GM21528 (cell line): ENCODE results near the gene RSKR.
"Not testable (repeated sequence)": the region's sequence is repeated elsewhere in the genome, so short reads cannot be mapped to it uniquely, and the experiment has no call there.

Experiments used
- ATAC-seq: cut with Tn5 transposase; IDR thresholded peaks from one replicate; pipeline ENCODE4 v1.9.1; 2021; ENCODE audit warnings: mild to moderate bottlenecking, moderate library complexity; ENCODE audit not compliant: unreplicated experiment, low FRiP score

The RSKR gene, protein sequence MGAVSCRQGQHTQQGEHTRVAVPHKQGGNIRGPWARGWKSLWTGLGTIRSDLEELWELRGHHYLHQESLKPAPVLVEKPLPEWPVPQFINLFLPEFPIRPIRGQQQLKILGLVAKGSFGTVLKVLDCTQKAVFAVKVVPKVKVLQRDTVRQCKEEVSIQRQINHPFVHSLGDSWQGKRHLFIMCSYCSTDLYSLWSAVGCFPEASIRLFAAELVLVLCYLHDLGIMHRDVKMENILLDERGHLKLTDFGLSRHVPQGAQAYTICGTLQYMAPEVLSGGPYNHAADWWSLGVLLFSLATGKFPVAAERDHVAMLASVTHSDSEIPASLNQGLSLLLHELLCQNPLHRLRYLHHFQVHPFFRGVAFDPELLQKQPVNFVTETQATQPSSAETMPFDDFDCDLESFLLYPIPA

GRCh38 chr17:28613931-28614381, at the start of gene RSKR:
Gene RSKR, minus strand, starts transcription at chr17:28614185. Its CDS starts 24 bp downstream, at chr17:28614161.
- ATAC-seq: no peak

GRCh38 chr17:28663723-28664122, 49.7 kb upstream of the RSKR start:
- no peak for ATAC-seq

DNA sequence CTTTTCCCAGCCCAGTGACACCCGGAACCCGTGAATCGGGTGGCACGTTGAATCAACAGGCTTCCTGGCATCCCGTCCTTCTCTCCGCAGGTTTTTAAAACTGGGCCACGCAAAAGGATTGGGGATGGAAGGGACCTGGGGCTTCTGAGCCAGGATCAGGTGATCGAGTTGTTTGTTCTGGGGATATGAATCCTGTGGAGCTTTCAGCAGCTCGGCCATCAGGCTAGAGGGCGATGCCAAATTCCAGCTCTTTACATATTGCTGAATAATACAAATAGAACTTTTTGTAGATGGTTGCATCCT, 48.5 kb upstream of the RSKR start:
- ATAC-seq: no peak

DNA sequence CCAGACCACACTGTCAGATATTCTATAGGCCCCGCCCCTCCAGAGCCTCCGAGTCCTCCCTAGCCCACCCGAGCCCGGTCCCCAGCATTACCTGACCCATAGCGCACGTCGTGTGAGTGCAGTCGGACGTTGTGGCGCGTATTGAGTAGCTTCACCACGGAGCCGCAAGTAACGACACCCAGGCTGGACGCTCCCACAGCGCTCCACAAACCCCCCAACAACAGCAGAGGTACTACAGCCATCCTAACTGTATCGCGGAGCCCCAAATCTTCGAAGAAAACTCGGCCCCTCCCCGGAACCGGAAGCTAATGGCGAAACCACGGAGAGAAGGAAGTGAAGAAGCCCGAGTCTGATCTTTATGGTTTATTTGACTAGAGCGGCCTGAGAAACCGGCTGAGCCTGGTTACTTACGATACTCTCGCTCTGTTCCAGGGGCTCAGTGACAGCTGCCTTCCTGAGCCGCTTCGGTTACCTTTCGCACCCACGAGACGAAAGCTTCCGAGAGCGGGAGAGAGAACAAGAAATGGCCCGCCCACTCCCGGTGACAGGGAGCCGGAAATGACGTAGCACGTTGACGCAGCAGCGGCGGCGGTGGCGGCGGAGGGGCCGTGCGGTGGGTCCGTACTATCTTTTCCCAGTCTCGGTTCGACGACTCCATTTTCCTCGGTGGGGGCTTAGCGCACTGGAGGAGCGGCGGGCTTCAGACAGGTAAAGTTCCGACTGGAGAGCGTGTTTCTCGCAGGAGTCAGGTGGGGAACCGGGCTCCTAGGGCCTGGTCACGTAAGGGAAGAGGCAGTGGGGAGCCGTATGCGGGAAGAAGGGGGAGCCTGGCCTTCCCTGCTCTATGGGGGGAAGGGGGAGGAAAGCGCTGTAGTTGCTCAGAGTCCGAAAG, 47.9 kb upstream of the RSKR start, which contains the start of the genes SDF2 and SUPT6H:
SDF2 (minus strand) TSS at position 272 of the 892 bp plus-strand sequence; CDS start at position 242, 30 bp downstream.
SUPT6H (plus strand) TSS at position 571 of the 892 bp plus-strand sequence. CDS start 11,197 bp downstream, outside the sequence.
- peak; percentile 80 for ATAC-seq

DNA sequence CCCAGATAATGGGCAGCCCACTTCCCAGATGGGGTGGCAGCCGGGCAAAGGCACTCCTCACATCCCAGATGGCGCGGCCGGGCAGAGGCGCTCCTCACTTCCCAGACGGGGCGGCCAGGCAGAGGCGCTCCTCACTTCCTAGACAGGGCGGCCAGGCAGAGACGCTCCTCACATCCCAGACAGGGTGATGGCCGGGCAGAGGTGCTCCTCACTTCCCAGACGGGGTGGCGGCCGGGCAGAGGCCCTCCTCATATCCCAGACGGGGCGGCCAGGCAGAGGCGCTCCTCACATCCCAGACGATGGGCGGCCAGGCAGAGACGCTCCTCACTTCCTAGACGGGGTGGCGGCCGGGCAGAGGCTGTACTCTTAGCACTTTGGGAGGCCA, 45.5 kb upstream of the RSKR start:
- ATAC-seq: not testable (repeated sequence)

- not testable (repeated sequence) for ATAC-seq
These were observed 44.9 kb upstream of the RSKR start for GRCh38 chr17:28658766-28659496.

- not testable (repeated sequence) for ATAC-seq
These were observed 44.4 kb upstream of the RSKR start for GRCh38 chr17:28658342-28658741.

DNA sequence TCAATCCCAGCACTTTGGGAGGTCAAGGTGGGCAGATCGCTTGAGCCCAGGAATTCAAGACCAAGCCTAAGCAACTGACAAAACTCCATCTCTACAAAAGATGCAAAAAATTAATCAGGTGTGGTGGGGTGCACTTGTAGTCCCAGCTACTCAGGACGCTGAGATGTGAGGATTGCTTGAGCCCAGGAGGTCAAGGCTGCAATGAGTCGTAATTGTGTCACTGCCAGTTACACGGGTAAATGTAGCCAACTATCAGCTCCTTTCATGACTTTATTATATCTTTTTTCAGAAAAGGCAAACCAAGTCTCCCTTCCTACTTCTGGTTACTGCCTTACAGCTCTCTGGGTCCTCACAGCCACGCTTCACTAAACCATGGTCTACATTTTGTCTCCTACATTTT, 43.8 kb upstream of the RSKR start:
- no peak for ATAC-seq

DNA sequence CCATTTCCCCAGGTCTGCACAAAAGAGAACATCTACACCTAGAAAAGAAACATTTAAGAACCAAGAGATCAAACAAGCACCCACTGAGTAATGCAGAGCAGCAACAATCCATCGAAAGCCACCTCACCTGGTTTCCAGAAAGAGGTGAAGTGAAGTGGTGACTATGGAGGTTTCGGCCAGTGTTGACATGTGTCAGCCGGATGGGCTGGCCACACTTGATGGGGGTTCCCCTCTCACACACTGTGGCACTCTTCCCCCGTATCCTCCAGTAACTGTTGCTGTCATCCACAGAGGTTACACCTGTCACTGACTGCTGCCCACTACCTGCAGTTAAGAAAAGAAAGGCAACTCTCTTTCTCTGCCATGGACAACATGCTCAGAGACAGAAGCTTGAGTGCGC, 41.2 kb upstream of the RSKR start:
- no peak for ATAC-seq

- ATAC-seq: no peak
These were observed 34.7 kb upstream of the RSKR start for GRCh38 chr17:28648698-28649097.

DNA sequence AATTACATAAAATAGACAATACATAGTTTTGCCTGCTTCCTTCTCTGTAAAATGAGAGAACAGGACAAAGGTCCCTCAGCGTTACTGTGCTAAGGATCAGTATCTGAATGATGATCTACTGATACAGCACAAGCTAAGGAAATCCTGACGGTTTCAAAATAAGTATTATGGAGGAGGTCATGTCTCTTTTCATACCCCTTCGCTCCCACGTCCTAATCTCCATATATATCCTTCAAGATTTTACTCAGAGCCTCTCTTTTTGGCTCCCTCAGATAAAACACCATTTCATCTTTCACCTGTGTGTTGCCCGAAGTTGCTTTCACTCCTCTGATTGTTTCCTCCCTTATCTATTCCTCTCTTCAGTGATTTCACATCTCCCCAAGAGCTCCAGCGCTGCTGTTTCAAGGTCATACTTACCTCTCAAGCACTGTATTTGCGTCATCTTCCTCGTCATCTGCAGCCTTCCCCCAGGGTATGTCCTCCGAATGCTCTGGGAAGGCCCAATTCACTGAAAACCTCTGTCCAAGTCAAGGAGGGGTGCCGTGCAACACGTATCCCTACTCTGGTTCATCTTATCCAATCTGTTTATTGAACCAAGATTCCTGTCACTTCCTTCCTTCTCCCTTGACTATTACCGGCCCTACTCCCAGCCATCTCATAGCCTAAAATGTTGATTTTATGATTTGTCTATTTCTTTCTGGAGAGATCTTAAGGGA, 32.2 kb upstream of the RSKR start:
- no peak for ATAC-seq

DNA sequence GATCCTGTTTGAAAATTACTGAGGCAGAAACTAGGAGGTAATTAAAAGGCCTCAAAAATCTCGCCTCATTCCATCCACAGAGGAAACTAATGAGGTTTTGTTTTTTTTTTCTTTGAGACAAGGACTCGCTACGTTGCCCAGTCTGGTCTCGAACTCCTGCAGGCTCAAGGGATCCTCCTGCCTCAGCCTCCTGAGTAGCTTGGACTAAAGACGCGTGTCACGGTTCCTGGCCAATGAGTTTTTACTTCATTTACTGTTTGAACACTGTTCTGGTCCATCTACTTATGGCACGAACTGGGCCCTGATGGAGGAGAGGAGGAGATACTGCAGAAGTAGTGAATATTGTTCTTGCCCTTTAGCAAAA, 31.6 kb upstream of the RSKR start:
- ATAC-seq: no peak

DNA sequence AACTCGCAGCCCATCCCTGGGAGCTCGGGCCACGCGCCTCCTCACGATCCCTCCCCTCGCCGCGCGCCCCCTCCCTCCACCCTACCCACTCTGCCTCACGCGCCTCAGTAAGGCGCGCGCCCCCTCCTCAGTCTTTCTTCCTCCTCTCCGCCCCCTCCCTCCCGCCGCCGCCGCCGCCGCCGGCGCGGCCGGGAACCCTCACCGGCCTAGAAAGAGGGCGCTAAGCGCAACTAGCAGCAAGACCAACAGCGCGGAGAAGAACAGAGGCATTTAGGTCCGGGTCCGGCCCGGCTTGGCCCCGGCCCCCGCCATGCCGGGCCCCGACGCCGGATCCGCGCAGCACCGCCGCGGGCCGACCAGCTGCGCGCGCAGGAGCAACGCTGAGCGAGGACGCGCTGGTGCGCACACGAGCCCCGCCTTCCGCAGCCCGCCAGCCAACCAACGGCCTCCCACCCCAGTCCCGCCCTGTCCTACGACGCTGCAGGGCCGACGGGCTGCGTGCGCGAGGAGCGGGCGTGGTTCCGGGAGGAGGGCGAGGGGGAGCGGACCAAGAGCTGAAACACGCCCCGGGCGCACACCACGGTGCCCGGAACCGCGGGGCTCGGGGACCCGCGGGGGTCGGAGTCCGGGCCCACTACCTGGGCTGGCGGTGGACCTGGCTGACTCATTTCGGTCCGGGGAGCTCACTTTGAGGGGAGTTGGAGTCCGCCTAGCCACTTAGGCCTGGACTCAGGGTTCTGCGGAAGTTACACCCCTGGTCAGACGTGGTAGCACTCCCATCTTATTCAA, 31.0 kb upstream of the RSKR start, which contains the start of gene BLTP2:
BLTP2 (minus strand) TSS at position 372 of the 789 bp plus-strand sequence; CDS start at position 270, 102 bp downstream.
- peak; percentile 80 for ATAC-seq

- peak; percentile 20 for ATAC-seq
These were observed 30.2 kb upstream of the RSKR start for GRCh38 chr17:28643983-28644786.

GRCh38 chr17:28641579-28641978, 27.6 kb upstream of the RSKR start:
- ATAC-seq: no peak

- no peak for ATAC-seq
These were observed 21.5 kb upstream of the RSKR start for GRCh38 chr17:28635506-28635905.

DNA sequence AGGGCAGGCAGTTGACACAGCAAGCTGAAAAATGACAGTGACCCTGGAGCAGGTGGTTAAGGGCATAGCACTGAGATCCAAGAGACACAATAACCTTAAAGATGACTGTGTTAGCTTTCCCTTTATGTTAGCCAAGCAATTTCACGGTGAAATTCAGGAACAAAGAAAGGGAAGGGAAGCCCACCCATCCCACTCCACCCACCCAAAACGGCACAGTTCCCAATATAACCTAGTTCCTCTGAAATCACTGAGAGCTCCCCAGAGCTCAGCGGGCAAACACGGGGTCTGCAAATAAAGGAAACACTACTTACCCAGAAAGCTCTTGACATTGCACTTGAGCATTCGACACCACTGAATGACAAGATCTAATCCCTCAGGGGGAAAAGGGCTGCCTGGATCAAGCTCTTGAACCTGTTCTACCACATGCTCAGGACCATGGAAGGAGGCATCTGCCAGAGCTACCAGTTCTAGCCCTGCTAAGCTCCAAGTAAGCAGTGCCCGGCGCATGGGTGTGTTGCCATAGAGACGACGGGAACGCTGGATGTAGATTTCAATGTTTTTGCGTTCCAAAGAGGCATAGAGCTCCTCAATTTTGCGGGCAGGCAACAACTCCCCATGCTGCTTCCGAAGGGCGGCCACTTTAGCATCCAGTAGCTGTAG, 20.4 kb upstream of the RSKR start:
- no peak for ATAC-seq

DNA sequence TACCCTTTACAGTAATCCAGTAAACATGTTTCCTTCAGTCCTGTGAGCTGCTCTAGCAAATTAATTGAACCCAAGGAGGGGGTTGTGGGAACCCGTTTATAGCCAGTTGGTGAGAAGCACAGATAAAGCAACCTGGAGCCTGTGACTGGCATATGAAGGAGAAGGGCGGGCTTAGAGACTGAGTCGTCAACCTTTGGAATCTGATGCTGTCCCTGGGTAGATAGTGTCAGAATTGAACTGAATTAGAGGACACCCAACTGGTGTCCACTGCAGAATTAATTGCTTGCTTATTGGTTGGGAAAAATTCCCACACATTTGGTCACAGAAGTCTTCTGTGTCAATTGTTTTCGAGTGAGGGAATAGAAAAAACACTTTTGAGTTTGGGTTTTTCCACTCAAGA, 12.8 kb upstream of the RSKR start:
- no peak for ATAC-seq
